Smooth muscle cell of bladder (primary cell): ENCODE data around the gene KRT39. TPM values are rescaled to one million over a fixed set of nuclear protein-coding genes. Genes with fewer than 3 reads are reported as not detected.

ENCODE experiments used
- total RNA-seq: library from RNA; depleted of rRNA; stranded (reverse); fragments of >200 nt; gene quantifications from 2 replicates; pipeline ENCODE4 v1.2.3, GENCODE V29; 2014

KRT39 gene
- not detected in 2 replicates for total RNA-seq

DNA sequence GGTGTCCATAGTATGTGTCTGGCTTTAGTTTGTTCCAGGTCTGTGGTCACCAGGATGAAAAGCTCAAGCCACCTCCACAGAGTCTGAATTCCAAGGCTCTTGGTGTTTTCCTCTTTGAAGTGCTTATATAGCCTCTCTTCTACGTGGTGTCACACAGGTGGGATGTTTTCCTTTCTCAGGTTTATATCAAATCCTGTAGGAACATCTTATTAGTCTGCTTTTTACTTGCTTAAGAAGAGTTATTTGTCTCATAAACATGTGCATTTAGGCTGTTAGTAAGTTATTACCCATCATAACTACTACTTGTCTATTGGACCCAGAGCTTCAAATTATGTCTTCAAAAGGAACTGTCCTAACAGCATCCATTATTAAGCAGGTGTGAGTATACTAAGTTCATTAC is at the start of gene KRT39:
TSS of gene KRT39 (minus strand) at position 101 of the 400 bp plus-strand sequence. CDS start at position 9, 92 bp downstream.

DNA sequence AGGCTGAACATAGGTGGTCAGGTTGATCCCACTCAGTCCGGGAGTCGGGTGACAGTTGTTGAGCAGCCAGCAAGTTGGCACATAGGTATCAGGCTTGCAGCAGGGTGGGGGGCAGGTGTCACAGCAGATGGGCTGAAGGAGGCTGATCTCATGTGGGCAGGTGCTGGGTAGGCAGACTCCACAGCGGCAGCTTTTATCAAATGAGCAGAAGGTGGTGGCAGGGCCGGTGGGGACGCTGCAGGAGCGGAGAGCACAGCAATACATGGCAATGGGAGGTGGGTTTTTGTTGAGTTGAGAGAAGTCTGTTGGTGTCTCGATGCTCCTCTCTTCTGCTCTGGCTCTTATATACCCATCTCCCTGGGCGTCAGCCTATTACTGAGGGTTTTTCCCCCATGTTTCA is 42.1 kb upstream of the KRT39 start, which contains the start of gene KRTAP3-1:
TSS of gene KRTAP3-1 (minus strand) at position 318 of the 400 bp plus-strand sequence. CDS start at position 264, 54 bp downstream.

DNA sequence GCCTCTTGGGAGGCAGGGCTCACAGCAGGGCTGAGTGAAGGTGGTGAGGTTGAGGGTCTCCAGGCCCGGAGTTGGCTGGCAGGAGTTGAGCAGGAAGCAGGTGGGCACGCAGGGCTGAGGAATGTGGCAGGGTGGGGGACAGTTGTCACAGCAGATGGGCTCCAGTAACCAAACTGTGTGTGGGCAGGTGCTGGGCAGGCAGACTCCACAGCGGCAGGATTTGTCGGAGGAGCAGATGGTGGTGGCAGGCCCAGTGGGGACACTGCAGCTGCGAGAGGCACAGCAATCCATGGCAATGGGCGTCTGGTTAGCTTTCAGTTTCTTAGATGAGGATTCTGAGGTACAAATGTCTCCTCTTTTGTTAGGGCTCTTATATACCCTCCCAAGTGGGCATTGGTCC is 32.8 kb upstream of the KRT39 start, which contains the start of gene KRTAP3-2:
TSS of gene KRTAP3-2 (minus strand) at position 344 of the 400 bp plus-strand sequence. CDS start at position 291, 53 bp downstream.

DNA sequence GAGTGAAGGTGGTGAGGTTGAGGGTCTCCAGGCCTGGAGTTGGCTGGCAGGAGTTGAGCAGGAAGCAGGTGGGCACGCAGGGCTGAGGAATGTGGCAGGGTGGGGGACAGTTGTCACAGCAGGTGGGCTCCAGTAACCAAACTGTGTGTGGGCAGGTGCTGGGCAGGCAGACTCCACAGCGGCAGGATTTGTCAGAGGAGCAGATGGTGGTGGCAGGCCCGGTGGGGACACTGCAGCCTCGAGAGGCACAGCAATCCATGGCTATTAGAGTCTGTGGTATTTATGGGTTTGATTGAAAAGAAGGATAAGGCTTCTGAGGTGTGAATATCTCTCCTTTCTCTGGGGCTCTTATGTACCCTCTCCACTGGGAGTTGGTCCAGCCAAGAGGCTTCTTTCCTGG is 27.1 kb upstream of the KRT39 start, which contains the start of gene KRTAP3-3:
TSS of gene KRTAP3-3 (minus strand) at position 326 of the 400 bp plus-strand sequence. CDS start at position 259, 67 bp downstream.

DNA sequence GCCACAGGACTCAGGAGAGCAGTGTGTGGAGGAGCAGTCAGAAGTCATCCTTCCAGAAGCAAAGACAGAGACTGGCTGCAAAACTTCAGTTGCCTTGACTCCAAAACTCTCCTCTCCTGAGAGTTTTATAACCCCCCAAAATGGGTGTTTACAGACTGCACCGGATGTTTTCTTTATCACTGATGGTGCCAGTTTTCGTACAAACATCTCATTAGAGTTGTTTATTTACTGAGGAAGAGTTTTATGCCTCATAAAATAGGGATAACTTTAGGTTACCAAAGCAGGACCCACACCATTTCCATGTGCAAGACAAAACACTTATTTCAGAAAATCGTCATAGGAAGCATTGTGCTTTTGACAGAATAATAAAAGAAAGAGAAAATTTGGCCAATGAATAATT is 17.5 kb upstream of the KRT39 start, which contains the start of gene KRT40:
TSS of gene KRT40 (minus strand) at position 101 of the 400 bp plus-strand sequence. CDS start at position 48, 53 bp downstream.

DNA sequence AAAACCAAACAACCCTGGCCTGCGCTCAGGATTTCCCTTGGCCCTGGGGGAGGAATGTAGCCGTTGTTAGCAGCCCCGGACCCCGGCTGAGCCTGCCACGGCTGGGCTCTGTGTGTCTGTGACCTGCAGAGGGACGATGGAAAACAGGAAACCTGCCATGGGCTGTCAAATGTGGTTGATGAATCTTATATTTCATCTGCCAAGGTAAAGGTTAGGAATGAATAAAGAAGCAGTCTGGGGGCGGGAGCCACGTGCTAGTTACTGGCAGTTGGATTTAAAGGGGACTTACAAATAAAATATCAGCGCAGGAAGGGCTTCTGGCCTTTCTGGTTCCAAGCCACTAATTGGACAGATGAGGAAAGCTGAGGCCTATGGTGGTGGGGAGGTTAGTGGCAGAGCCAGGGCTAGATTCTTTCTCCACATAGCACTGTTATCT is 29.3 kb downstream of the KRT39 start, which contains the start of gene KRT23:
TSS of gene KRT23 (minus strand) at position 263 of the 436 bp plus-strand sequence. CDS start 1,043 bp downstream, outside the sequence.

Other genes starting within 250 kb of the KRT39 start
- gene KRT25, start 211.6 kb downstream of the KRT39 start, total RNA-seq: not detected in 2 replicates
- gene KRT26, start 194.7 kb downstream of the KRT39 start, total RNA-seq: not detected in 2 replicates
- not detected in 2 replicates for gene KRT27, start 184.4 kb downstream of the KRT39 start, total RNA-seq
- not detected in 2 replicates for gene KRT28, start 167.0 kb downstream of the KRT39 start, total RNA-seq
- 1.9 and 2.4 TPM in 2 replicates for gene KRT10, start 144.3 kb downstream of the KRT39 start, total RNA-seq
- not detected in 2 replicates for gene KRT12, start 99.7 kb downstream of the KRT39 start, total RNA-seq
- gene KRT20, start 81.7 kb downstream of the KRT39 start, total RNA-seq: not detected in 2 replicates
- gene KRT23, start 29.3 kb downstream of the KRT39 start, total RNA-seq: under 0.01 and 0.46 TPM in 2 replicates
- not detected in 2 replicates for gene KRT40, start 17.4 kb upstream of the KRT39 start, total RNA-seq
- not detected in 2 replicates for gene KRTAP3-3, start 27.2 kb upstream of the KRT39 start, total RNA-seq
- gene KRTAP3-2, start 33.0 kb upstream of the KRT39 start, total RNA-seq: not detected in 2 replicates
- gene KRTAP3-1, start 42.2 kb upstream of the KRT39 start, total RNA-seq: not detected in 2 replicates
- 0.57 and 0.83 TPM in 2 replicates for gene KRTAP1-5, start 60.3 kb upstream of the KRT39 start, total RNA-seq
- gene KRTAP1-4, start 63.2 kb upstream of the KRT39 start, total RNA-seq: not detected in 2 replicates
- gene KRTAP1-3, start 67.9 kb upstream of the KRT39 start, total RNA-seq: not detected in 2 replicates
- not detected in 2 replicates for gene KRTAP1-1, start 74.5 kb upstream of the KRT39 start, total RNA-seq
- not detected in 2 replicates for gene KRTAP2-1, start 80.4 kb upstream of the KRT39 start, total RNA-seq
- gene KRTAP2-2, start 88.3 kb upstream of the KRT39 start, total RNA-seq: not detected in 2 replicates
- gene KRTAP2-3, start 93.2 kb upstream of the KRT39 start, total RNA-seq: not detected in 2 replicates
- not detected in 2 replicates for gene KRTAP2-4, start 98.9 kb upstream of the KRT39 start, total RNA-seq
- not detected in 2 replicates for gene KRTAP4-7, start 117.2 kb upstream of the KRT39 start, total RNA-seq
- not detected in 2 replicates for gene KRTAP4-8, start 131.2 kb upstream of the KRT39 start, total RNA-seq
- not detected in 2 replicates for gene KRTAP4-16, start 135.3 kb upstream of the KRT39 start, total RNA-seq
- not detected in 2 replicates for gene KRTAP4-9, start 138.4 kb upstream of the KRT39 start, total RNA-seq
- not detected in 2 replicates for gene KRTAP4-11, start 151.4 kb upstream of the KRT39 start, total RNA-seq
- gene KRTAP4-12, start 157.2 kb upstream of the KRT39 start, total RNA-seq: not detected in 2 replicates
- gene KRTAP4-6, start 173.6 kb upstream of the KRT39 start, total RNA-seq: not detected in 2 replicates
- gene KRTAP4-5, start 182.9 kb upstream of the KRT39 start, total RNA-seq: not detected in 2 replicates
- gene KRTAP4-4, start 193.8 kb upstream of the KRT39 start, total RNA-seq: not detected in 2 replicates
- not detected in 2 replicates for gene KRTAP4-3, start 201.3 kb upstream of the KRT39 start, total RNA-seq
- not detected in 2 replicates for gene KRTAP4-2, start 211.3 kb upstream of the KRT39 start, total RNA-seq
- gene KRTAP4-1, start 218.0 kb upstream of the KRT39 start, total RNA-seq: not detected in 2 replicates
- not detected in 2 replicates for gene KRTAP9-1, start 222.9 kb upstream of the KRT39 start, total RNA-seq